SK-N-MC (cell line): ENCODE data around the gene CELF2.

Experiments used
- EZH2 ChIP-seq: fragments of 200-600 bp; sonication (generic); IDR thresholded peaks from one replicate; pipeline ENCODE4 v1.6.1; 2017; ENCODE audit warnings: antibody characterized with exemption
- FOXP2 ChIP-seq: optimal IDR thresholded peaks from 2 replicates; pipeline ENCODE3; 2011; ENCODE audit warnings: mild to moderate bottlenecking, moderate library complexity; ENCODE audit not compliant: insufficient read depth; ENCODE audit errors: extremely low read length, control extremely low read depth

DNA sequence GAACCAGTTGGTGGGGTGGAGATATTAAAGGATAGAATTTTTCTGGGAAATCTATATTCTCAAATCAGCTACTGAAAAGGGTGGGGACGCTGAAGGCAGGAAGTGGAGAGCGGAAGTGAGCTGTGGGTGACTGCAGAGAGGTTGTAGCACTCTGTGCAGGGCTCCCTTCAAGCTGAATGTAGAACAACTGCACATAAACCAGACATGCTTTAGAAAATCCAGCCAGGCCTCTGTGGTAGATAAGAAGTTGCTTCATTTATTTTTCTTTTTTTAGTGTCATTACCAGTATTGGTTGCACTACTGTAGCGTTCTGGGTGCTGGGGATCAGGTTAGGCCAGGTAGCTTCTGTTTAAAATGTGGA is 127.8 kb downstream of the CELF2 start:
- TF ChIP-seq EZH2, result no peak
- no peak for TF ChIP-seq FOXP2
